GM18526 (cell line): ENCODE data around the gene EMP2.

Experiments used
- POLR2A ChIP-seq: IDR thresholded peaks from 3 replicates; pipeline ENCODE4 v1.6.1; 2011; ENCODE audit not compliant: insufficient read length; ENCODE audit errors: extremely low read depth

The EMP2 gene

GRCh38 chr16:10592611-10593010, 12.2 kb upstream of the EMP2 start:
- no peak for TF ChIP-seq POLR2A

- TF ChIP-seq POLR2A: no peak
Observed at GRCh38 chr16:10590342-10590741, 9.9 kb upstream of the EMP2 start.

GRCh38 chr16:10589109-10589508, 8.7 kb upstream of the EMP2 start:
- TF ChIP-seq POLR2A: no peak

GRCh38 chr16:10587622-10588021, 7.2 kb upstream of the EMP2 start:
- no peak for TF ChIP-seq POLR2A

- no peak for TF ChIP-seq POLR2A
Observed at GRCh38 chr16:10584981-10585438, 4.6 kb upstream of the EMP2 start.

- no peak for TF ChIP-seq POLR2A
Observed at GRCh38 chr16:10583269-10583668, 2.9 kb upstream of the EMP2 start.

GRCh38 chr16:10581507-10581906, 1.1 kb upstream of the EMP2 start:
- TF ChIP-seq POLR2A: no peak

- TF ChIP-seq POLR2A: no peak
Observed at GRCh38 chr16:10580883-10581247, 467 bp upstream of the EMP2 start.

- no peak for TF ChIP-seq POLR2A
Observed at GRCh38 chr16:10579575-10579964, 828 bp downstream of the EMP2 start.

GRCh38 chr16:10578474-10579316, 1.7 kb downstream of the EMP2 start:
- TF ChIP-seq POLR2A: no peak

- TF ChIP-seq POLR2A: no peak
Observed at GRCh38 chr16:10577305-10578202, 2.8 kb downstream of the EMP2 start.

- TF ChIP-seq POLR2A: no peak
Observed at GRCh38 chr16:10576390-10577304, 3.8 kb downstream of the EMP2 start.

GRCh38 chr16:10575506-10576130, 4.8 kb downstream of the EMP2 start:
- no peak for TF ChIP-seq POLR2A

GRCh38 chr16:10572611-10573010, 7.8 kb downstream of the EMP2 start:
- TF ChIP-seq POLR2A: no peak

GRCh38 chr16:10571354-10571753, 9.0 kb downstream of the EMP2 start:
- TF ChIP-seq POLR2A: no peak

- no peak for TF ChIP-seq POLR2A
Observed at GRCh38 chr16:10569621-10570020, 10.8 kb downstream of the EMP2 start.
